Measurements from ENCODE around the gene TGFBI.

Gene TGFBI

DNA sequence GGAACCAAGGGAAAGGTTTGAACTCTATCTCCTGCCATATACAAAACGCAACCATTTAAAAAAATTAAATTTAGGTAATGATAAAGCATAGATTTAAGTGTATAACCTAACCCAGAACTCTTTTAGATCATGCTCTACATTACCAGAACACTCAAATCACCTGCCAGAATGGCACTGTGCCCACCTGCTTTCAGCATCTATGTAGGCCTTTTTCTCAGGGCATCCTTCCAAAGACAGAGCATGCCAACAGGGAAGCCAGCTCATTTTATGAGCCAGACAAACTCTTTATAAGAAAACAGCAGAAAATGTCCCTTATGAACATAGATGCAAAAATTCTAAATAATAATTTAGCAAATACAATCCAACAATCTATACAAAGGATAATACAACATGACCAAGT lies 55.9 kb downstream of the TGFBI start:
- no peak overlapping the region for H3K4me3 ChIP-seq (ENCODE audit: low read length)
- no peaks in the 10 kb centered on the region for H3K36me3 ChIP-seq (ENCODE audit: control insufficient read depth, insufficient read depth, low read length)
- no peak overlapping the region for H3K9ac ChIP-seq (ENCODE audit: low read length)
- peaks cover 12% of the 10 kb centered on the region for H3K4me1 ChIP-seq (ENCODE audit: control insufficient read depth, insufficient read depth, low read length)
- no peak overlapping the region for H3K27ac ChIP-seq (ENCODE audit: low read depth, low read length)
- no peaks in the 10 kb centered on the region for H3K27me3 ChIP-seq (ENCODE audit: control insufficient read depth, insufficient read depth, low read length)

GRCh38 chr5:136086783-136087566 lies 58.2 kb downstream of the TGFBI start:
- H3K4me1 ChIP-seq (ENCODE audit: control insufficient read depth, insufficient read depth, low read length), result peaks cover 12% of the 10 kb centered on the region
- H3K36me3 ChIP-seq (ENCODE audit: control insufficient read depth, insufficient read depth, low read length), result no peaks in the 10 kb centered on the region
- no peak overlapping the region for H3K9ac ChIP-seq (ENCODE audit: low read length)
- no peak overlapping the region for H3K4me3 ChIP-seq (ENCODE audit: low read length)
- no peaks in the 10 kb centered on the region for H3K27me3 ChIP-seq (ENCODE audit: control insufficient read depth, insufficient read depth, low read length)
- H3K27ac ChIP-seq (ENCODE audit: low read depth, low read length), result no peak overlapping the region

DNA sequence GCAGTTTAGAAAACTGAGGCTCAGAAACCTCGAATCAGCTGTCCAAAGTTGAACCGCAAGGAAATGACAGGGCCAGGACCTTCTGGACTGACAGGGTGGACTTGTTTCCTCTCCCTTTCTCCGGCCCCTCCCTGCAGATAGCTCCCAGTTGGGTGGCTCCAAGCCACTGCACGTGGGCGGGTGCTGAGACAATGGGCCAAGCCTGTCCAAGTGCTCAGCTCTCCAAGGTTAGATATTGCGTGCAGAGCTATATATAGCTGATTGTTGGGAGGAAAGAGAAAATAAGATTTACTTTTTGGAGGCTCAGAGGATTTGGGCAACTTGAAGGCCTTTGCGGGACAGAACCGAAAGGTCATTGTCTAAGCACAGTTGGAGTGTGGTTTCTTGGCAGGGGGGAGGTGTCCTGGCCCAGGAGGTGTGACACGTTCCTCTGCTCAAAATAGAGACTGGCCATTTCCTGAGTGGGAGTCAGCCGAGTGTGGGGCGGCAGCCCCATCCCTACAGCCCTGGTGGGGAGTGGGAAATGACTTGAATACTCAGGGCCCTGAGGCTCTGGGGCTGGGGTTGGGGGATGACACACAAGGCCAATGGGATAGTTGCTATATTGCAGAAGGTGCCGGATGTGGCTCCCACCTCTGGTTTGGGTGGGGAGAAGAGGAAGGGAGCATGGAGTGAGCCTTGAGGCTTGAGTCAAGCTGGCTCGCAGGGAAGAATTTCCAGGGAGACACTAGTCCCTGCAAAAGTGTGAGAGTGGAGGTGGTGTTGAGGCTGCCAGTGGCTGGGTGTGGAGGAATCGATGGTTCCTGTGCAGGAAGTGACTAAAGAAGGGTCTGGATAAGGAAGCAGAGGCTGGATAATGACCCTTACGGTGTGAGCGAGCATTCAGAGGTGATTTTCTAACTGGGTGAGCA lies 59.4 kb downstream of the TGFBI start:
- no peaks in the 10 kb centered on the region for H3K27me3 ChIP-seq (ENCODE audit: control insufficient read depth, insufficient read depth, low read length)
- peaks cover 10% of the 10 kb centered on the region for H3K4me1 ChIP-seq (ENCODE audit: control insufficient read depth, insufficient read depth, low read length)
- peak overlapping the region; percentile 25 for H3K27ac ChIP-seq (ENCODE audit: low read depth, low read length)
- no peak overlapping the region for H3K9ac ChIP-seq (ENCODE audit: low read length)
- no peaks in the 10 kb centered on the region for H3K36me3 ChIP-seq (ENCODE audit: control insufficient read depth, insufficient read depth, low read length)
- no peak overlapping the region for H3K4me3 ChIP-seq (ENCODE audit: low read length)

DNA sequence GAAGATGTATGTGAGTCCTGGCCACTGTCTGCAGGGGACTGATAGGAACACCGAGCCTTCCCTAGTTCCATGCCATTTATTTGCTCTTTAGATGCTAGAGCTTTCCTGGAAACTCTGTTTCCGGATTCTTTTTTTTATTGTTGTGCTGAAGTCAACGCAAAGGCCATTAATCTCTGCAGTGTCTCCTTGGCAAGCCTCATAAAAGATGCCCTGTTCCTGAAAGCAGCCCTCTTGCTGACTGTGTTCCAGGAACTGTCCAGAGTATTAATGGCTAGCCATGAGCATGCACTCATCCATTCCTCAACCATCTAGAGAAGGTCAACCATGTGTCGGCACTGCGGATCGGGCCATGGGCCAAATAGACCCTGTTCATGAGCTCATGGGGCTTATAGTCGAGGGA lies 61.0 kb downstream of the TGFBI start:
- no peak overlapping the region for H3K4me3 ChIP-seq (ENCODE audit: low read length)
- H3K36me3 ChIP-seq (ENCODE audit: control insufficient read depth, insufficient read depth, low read length), result no peaks in the 10 kb centered on the region
- H3K27me3 ChIP-seq (ENCODE audit: control insufficient read depth, insufficient read depth, low read length), result no peaks in the 10 kb centered on the region
- H3K27ac ChIP-seq (ENCODE audit: low read depth, low read length), result peak overlapping the region; percentile 69
- H3K9ac ChIP-seq (ENCODE audit: low read length), result no peak overlapping the region
- H3K4me1 ChIP-seq (ENCODE audit: control insufficient read depth, insufficient read depth, low read length), result peaks cover 10% of the 10 kb centered on the region

- peaks cover 10% of the 10 kb centered on the region for H3K4me1 ChIP-seq (ENCODE audit: control insufficient read depth, insufficient read depth, low read length)
- no peak overlapping the region for H3K4me3 ChIP-seq (ENCODE audit: low read length)
- H3K27me3 ChIP-seq (ENCODE audit: control insufficient read depth, insufficient read depth, low read length), result no peaks in the 10 kb centered on the region
- no peaks in the 10 kb centered on the region for H3K36me3 ChIP-seq (ENCODE audit: control insufficient read depth, insufficient read depth, low read length)
- no peak overlapping the region for H3K9ac ChIP-seq (ENCODE audit: low read length)
- H3K27ac ChIP-seq (ENCODE audit: low read depth, low read length), result peak overlapping the region; percentile 69
Observed at GRCh38 chr5:136090319-136090718, 61.5 kb downstream of the TGFBI start.

- no peaks in the 10 kb centered on the region for H3K27me3 ChIP-seq (ENCODE audit: control insufficient read depth, insufficient read depth, low read length)
- H3K27ac ChIP-seq (ENCODE audit: low read depth, low read length), result no peak overlapping the region
- H3K4me3 ChIP-seq (ENCODE audit: low read length), result no peak overlapping the region
- H3K4me1 ChIP-seq (ENCODE audit: control insufficient read depth, insufficient read depth, low read length), result peaks cover 2% of the 10 kb centered on the region
- H3K9ac ChIP-seq (ENCODE audit: low read length), result no peak overlapping the region
- H3K36me3 ChIP-seq (ENCODE audit: control insufficient read depth, insufficient read depth, low read length), result no peaks in the 10 kb centered on the region
Observed at GRCh38 chr5:136094189-136094912, 65.6 kb downstream of the TGFBI start.

- no peak overlapping the region for H3K4me3 ChIP-seq (ENCODE audit: low read length)
- H3K36me3 ChIP-seq (ENCODE audit: control insufficient read depth, insufficient read depth, low read length), result no peaks in the 10 kb centered on the region
- no peaks in the 10 kb centered on the region for H3K27me3 ChIP-seq (ENCODE audit: control insufficient read depth, insufficient read depth, low read length)
- no peak overlapping the region for H3K27ac ChIP-seq (ENCODE audit: low read depth, low read length)
- H3K9ac ChIP-seq (ENCODE audit: low read length), result no peak overlapping the region
- H3K4me1 ChIP-seq (ENCODE audit: control insufficient read depth, insufficient read depth, low read length), result no peaks in the 10 kb centered on the region
Observed at GRCh38 chr5:136094913-136095641, 66.3 kb downstream of the TGFBI start.

GRCh38 chr5:136098176-136098575 lies 69.4 kb downstream of the TGFBI start:
- Histone ChIP-seq H3K27me3 (ENCODE audit: control insufficient read depth, insufficient read depth, low read length) (no peaks in the 10 kb centered on the region), H3K4me3 (ENCODE audit: low read length) (no peak overlapping the region), H3K9ac (ENCODE audit: low read length) (no peak overlapping the region), H3K27ac (ENCODE audit: low read depth, low read length) (no peak overlapping the region), H3K4me1 (ENCODE audit: control insufficient read depth, insufficient read depth, low read length) (no peaks in the 10 kb centered on the region), H3K36me3 (ENCODE audit: control insufficient read depth, insufficient read depth, low read length) (no peaks in the 10 kb centered on the region)

- no peaks in the 10 kb centered on the region for H3K27me3 ChIP-seq (ENCODE audit: control insufficient read depth, insufficient read depth, low read length)
- H3K36me3 ChIP-seq (ENCODE audit: control insufficient read depth, insufficient read depth, low read length), result no peaks in the 10 kb centered on the region
Observed at GRCh38 chr5:136099870-136100269, 71.1 kb downstream of the TGFBI start.

DNA sequence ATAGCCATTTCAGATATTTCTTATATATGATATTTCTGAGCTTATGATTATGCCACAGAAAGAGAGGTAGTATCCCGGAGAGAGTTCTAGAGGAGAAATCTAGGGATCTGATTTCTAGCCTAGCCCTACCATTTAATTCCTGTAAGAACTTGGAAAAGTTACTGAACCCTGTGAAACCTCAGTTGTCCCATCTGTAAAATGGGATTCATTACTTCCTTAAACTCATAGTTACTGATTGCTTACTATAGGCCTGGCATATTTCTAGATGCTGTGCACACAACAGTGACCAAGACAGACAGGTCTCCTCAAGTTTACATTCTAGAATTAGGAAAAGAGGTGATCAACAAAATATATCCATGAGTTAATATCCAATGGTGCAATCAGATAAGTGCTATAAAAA lies 73.1 kb downstream of the TGFBI start:
- Histone ChIP-seq H3K27me3 (ENCODE audit: control insufficient read depth, insufficient read depth, low read length) (no peaks in the 10 kb centered on the region), H3K4me1 (ENCODE audit: control insufficient read depth, insufficient read depth, low read length) (no peaks in the 10 kb centered on the region), H3K27ac (ENCODE audit: low read depth, low read length) (no peak overlapping the region)

More at GRCh38 chr5:136099870-136100269, 71.1 kb downstream of the TGFBI start:
- Histone ChIP-seq H3K9ac (ENCODE audit: low read length) (no peak overlapping the region), H3K4me1 (ENCODE audit: control insufficient read depth, insufficient read depth, low read length) (no peaks in the 10 kb centered on the region), H3K4me3 (ENCODE audit: low read length) (no peak overlapping the region), H3K27ac (ENCODE audit: low read depth, low read length) (no peak overlapping the region)

GRCh38 chr5:136103118-136103517 lies 74.3 kb downstream of the TGFBI start:
- H3K9ac ChIP-seq (ENCODE audit: low read length), result no peak overlapping the region
- H3K27me3 ChIP-seq (ENCODE audit: control insufficient read depth, insufficient read depth, low read length), result no peaks in the 10 kb centered on the region
- H3K4me1 ChIP-seq (ENCODE audit: control insufficient read depth, insufficient read depth, low read length), result no peaks in the 10 kb centered on the region
- H3K4me3 ChIP-seq (ENCODE audit: low read length), result no peak overlapping the region
- H3K27ac ChIP-seq (ENCODE audit: low read depth, low read length), result no peak overlapping the region
- no peaks in the 10 kb centered on the region for H3K36me3 ChIP-seq (ENCODE audit: control insufficient read depth, insufficient read depth, low read length)

More for the DNA sequence above, 73.1 kb downstream of the TGFBI start:
- H3K4me3 ChIP-seq (ENCODE audit: low read length), result no peak overlapping the region
- H3K9ac ChIP-seq (ENCODE audit: low read length), result no peak overlapping the region
- no peaks in the 10 kb centered on the region for H3K36me3 ChIP-seq (ENCODE audit: control insufficient read depth, insufficient read depth, low read length)
